Fibroblast of skin of left biceps (primary cell): Measurements from ENCODE around the gene KIRREL1.

Experiments used
- DNase-seq, 2 experiments: peaks; one replicate each; pipeline ENCODE4 v3.0.0-alpha.2; 2013; ENCODE audit warnings: low read depth in 2 of 2

The KIRREL1 gene

DNA sequence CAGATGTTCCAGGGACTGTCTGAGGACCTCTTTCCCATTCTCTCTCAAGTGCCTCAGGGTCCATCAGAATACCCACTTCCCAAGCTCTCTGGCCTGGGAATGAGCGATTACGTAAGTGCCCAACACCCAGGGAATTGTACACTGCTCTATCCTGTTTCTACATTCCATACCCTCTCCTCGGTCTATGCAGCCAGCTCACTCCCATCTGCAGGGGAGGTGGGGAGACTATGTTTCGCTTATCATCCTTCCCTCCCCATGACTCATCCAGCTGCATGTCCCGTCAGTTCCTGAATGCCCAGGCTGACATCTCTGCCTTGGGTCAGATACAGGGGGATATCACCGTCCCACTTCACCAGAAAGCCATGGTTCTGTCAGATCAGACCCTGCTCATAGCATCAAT lies 152.7 kb downstream of the KIRREL1 start:
- DNase-seq: no peak

DNA sequence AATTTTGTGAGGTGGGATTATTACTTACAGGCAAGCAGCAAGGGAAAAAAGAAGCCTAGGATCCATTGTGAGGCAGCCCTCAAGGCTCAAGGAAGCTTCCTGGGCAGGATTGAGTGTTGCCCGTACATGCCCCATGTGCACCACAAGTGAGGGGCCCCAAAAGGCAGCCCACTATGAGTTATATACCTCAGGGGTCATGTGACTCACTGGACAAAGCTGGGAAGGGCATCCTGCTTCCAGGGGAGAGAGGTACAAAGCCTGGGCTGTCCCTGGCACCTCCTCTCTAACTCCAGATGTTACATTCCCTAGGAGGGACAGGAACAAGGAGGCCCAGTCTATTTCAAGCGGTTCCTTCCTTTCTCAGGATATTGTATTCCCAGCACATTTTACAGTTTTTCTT lies 153.3 kb downstream of the KIRREL1 start:
- DNase-seq: no peak

DNA sequence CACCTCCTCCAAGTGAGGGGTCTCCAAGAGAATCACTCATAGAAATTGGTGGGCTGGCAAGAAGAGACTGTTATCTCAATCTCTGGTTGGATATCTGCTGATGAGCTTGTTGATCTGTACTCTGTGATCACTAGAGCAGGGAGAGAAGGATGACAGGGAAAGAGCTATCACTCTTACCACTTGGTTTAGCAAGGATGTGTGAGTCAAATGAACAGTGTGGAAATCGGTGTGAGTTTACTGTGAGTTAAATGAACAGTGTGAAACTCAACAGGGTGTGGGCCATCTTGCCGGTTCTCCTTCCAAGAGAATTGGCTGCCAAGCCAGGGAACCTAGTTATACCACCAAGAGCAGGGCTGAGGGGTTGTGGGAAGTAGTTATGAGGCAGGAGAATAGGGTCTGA lies 154.0 kb downstream of the KIRREL1 start:
- no peak for DNase-seq

DNA sequence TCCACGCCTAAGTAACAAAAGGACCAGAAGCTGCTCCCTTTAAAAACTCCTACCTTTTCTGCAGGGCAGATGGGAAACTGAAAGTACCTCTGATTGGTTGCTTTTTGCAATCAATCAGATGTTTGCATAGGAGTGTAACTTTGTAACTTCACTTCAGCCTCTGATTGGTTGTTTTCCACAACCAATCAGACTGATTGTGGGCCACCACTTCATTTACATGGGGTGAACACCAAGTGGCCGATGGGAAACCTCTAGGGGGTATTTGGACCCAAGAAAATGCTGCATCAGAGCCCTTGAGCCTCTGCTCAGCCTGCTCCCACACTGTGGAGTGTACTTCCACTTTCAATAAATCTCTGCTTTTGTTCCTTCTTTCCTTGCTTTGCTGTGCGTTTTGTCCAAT lies 154.4 kb downstream of the KIRREL1 start:
- no peak for DNase-seq

DNA sequence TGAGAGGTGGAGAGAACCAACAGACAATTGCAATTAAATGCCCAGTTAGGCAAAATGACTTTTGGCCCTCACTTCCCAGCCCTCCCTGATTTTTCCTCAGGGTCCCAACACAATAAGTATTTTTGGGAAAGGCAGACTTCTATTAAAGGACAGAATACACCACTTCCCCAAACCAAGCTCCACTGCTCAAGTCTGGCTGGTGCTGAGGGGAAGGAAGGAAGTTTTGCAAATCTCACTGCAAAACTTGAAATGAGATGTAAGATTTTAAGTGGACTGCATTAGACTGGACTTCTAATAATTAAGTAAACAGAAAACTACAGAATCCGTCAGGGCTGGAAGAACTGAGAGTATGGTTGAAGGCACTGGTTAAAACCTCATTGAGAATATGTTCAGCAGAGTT lies 155.0 kb downstream of the KIRREL1 start:
- no peak for DNase-seq

DNA sequence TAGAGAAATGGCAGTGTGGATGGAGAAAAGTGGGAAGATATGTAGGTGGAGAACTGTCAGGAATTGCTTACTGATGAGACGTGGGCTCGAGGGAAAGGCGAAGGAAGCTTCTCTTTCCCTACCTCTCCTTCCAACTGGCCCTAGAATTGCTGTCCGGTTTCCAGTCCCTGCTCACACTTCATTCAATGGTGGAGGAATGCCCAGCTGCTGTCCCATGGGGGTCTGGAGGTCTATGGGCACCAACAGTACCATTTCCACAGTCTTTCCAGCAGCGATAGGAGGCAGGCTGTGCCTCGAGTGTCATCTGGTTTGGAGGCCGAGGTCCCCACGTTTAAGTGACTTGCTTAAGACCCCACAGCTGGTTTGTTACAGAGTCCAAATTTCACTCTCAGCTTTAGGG lies 155.7 kb downstream of the KIRREL1 start:
- DNase-seq: no peak
